ENCODE data around the gene OR12D2. TPM values are rescaled to one million over a fixed set of nuclear protein-coding genes. Genes with fewer than 3 reads are reported as not detected.

The OR12D2 gene
- total and polyA plus RNA-seq, 8 donors, result not detected

Other genes with a start within 250 kb of the OR12D2 start
- gene OR2J2, start 224.7 kb upstream of the OR12D2 start, total RNA-seq, result not detected
- not detected for gene OR2J2, start 224.7 kb upstream of the OR12D2 start, polyA plus RNA-seq
- under 1 TPM in 1 of 5 donors, not detected in 4; 0.18 TPM for gene OR14J1, start 93.9 kb upstream of the OR12D2 start, total RNA-seq
- not detected for gene OR14J1, start 93.9 kb upstream of the OR12D2 start, polyA plus RNA-seq
- gene OR5V1, start 26.8 kb upstream of the OR12D2 start, total RNA-seq, result not detected
- not detected for gene OR5V1, start 26.8 kb upstream of the OR12D2 start, polyA plus RNA-seq
- gene OR12D3, start 20.3 kb upstream of the OR12D2 start, total RNA-seq, result not detected
- gene OR12D3, start 20.3 kb upstream of the OR12D2 start, polyA plus RNA-seq, result not detected
- gene OR12D1, start 19.3 kb downstream of the OR12D2 start, total RNA-seq, result not detected
- gene OR12D1, start 19.3 kb downstream of the OR12D2 start, polyA plus RNA-seq, result not detected
- not detected for gene OR10C1, start 43.7 kb downstream of the OR12D2 start, total RNA-seq
- not detected for gene OR10C1, start 43.7 kb downstream of the OR12D2 start, polyA plus RNA-seq
- gene OR11A1, start 61.4 kb downstream of the OR12D2 start, total RNA-seq, result not detected
- gene OR11A1, start 61.4 kb downstream of the OR12D2 start, polyA plus RNA-seq, result not detected
- gene OR2H1, start 61.5 kb downstream of the OR12D2 start, total RNA-seq, result not detected
- not detected for gene OR2H1, start 61.5 kb downstream of the OR12D2 start, polyA plus RNA-seq
- gene MAS1L, start 92.3 kb downstream of the OR12D2 start, total RNA-seq, result under 1 TPM in 1 of 5 donors, not detected in 4; 0.55 TPM
- gene MAS1L, start 92.3 kb downstream of the OR12D2 start, polyA plus RNA-seq, result not detected
- gene UBD, start 164.1 kb downstream of the OR12D2 start, total RNA-seq, result 10 to 100 TPM in 1 of 5 donors, 1 to 10 TPM in 1, not detected in 3; 4.2 to 40.3 TPM
- gene UBD, start 164.1 kb downstream of the OR12D2 start, polyA plus RNA-seq, result 10 to 100 TPM in 1 of 3 donors, 1 to 10 TPM in 2; 4.0 to 65.8 (median 7.7) TPM
- gene OR2H2, start 189.5 kb downstream of the OR12D2 start, total RNA-seq, result not detected
- gene OR2H2, start 189.5 kb downstream of the OR12D2 start, polyA plus RNA-seq, result not detected
- 100 to 1,000 TPM in 1 of 5 donors, 10 to 100 TPM in 4; 29.3 to 101 (median 38.7) TPM for gene GABBR1, start 237.6 kb downstream of the OR12D2 start, total RNA-seq
- gene GABBR1, start 237.6 kb downstream of the OR12D2 start, polyA plus RNA-seq, result 10 to 100 TPM in 1 of 3 donors, 1 to 10 TPM in 2; 4.5 to 22.0 (median 6.3) TPM

Measured in stomach (tissue), 8 donors.